HepG2 (cell line): Measurements from ENCODE around the gene MARK4.

ENCODE experiments used
- CTCF ChIP-seq: sonication (generic); formaldehyde crosslinking; IDR thresholded peaks from 2 replicates; pipeline ENCODE4 v1.5.0; 2020; ENCODE audit warnings: mild to moderate bottlenecking, missing genetic modification reagents, moderate library complexity
- KAT2B ChIP-seq: fragments of 150-350 bp; IDR thresholded peaks from 2 replicates; pipeline ENCODE4 v1.6.1; 2014; ENCODE audit warnings: low read depth, low read length, borderline replicate concordance
- KLF15 ChIP-seq: sonication (generic); formaldehyde crosslinking; IDR thresholded peaks from 2 replicates; pipeline ENCODE4 v1.8.1; 2023; ENCODE audit warnings: borderline replicate concordance, mild to moderate bottlenecking, inconsistent platforms, missing genetic modification reagents, mixed read lengths
- SRF ChIP-seq: IDR thresholded peaks from 2 replicates; pipeline ENCODE4 v1.6.1; 2011; ENCODE audit warnings: mild to moderate bottlenecking, low read depth, low read length, moderate library complexity
- THAP8 ChIP-seq: sonication (generic); formaldehyde crosslinking; IDR thresholded peaks from 2 replicates; pipeline ENCODE4 v1.5.1; 2020; ENCODE audit warnings: missing genetic modification reagents, mild to moderate bottlenecking, borderline replicate concordance
- ZNF687 ChIP-seq: sonication (generic); formaldehyde crosslinking; IDR thresholded peaks from 2 replicates; pipeline ENCODE4 v1.5.1; 2020; ENCODE audit warnings: mild to moderate bottlenecking, missing genetic modification reagents, moderate library complexity

- TF ChIP-seq KAT2B = no peak
- TF ChIP-seq CTCF = no peak; the same call in 1 of the 2 replicates
- no peak; the same call in 1 of the 2 replicates for TF ChIP-seq ZNF687
- no peak for TF ChIP-seq THAP8
- TF ChIP-seq SRF = no peak
- TF ChIP-seq KLF15 (CRISPR knock-in tag) = no peak
Measured at GRCh38 chr19:45254044-45254531, 3.0 kb downstream of the MARK4 start.
